H9 (cell line): ENCODE results near the gene ZNF469. TPM values are rescaled to one million over a fixed set of nuclear protein-coding genes. Genes with fewer than 3 reads are reported as not detected.

Experiments used
- DNase-seq: peaks from one replicate; pipeline ENCODE4 v3.0.0-alpha.2; 2017
- H2AFZ ChIP-seq: one replicate; pipeline ENCODE4 v1.6.1; 2013; ENCODE audit warnings: mild to moderate bottlenecking, low read length, control low read depth, moderate library complexity
- H2AK5ac ChIP-seq: 2 replicates; pipeline ENCODE4 v1.6.1; 2013; ENCODE audit warnings: low read length, control low read depth, mixed read lengths; ENCODE audit not compliant: insufficient read length
- H2BK120ac ChIP-seq: one replicate; pipeline ENCODE4 v1.6.1; 2013; ENCODE audit warnings: low read depth, mild to moderate bottlenecking, low read length, control low read depth, inconsistent platforms; ENCODE audit not compliant: poor library complexity, severe bottlenecking
- H2BK12ac ChIP-seq: 2 replicates; pipeline ENCODE4 v1.6.1; 2013; ENCODE audit warnings: low read length, control low read depth, mixed read lengths, low read depth; ENCODE audit not compliant: insufficient read length
- H2BK15ac ChIP-seq: 2 replicates; pipeline ENCODE4 v1.6.1; 2013; ENCODE audit warnings: low read depth, low read length, control low read depth
- H2BK20ac ChIP-seq: one replicate; pipeline ENCODE4 v1.6.1; 2013; ENCODE audit warnings: low read depth, mild to moderate bottlenecking, low read length, control low read depth, inconsistent platforms; ENCODE audit not compliant: poor library complexity, severe bottlenecking
- H2BK5ac ChIP-seq: 2 replicates; pipeline ENCODE4 v1.6.1; 2013; ENCODE audit warnings: low read length, control low read depth, mixed read lengths; ENCODE audit not compliant: insufficient read length
- H3K14ac ChIP-seq: 2 replicates; pipeline ENCODE4 v1.6.1; 2013; ENCODE audit warnings: low read length, control low read depth; ENCODE audit not compliant: insufficient read depth
- H3K18ac ChIP-seq: 2 replicates; pipeline ENCODE4 v1.6.1; 2013; ENCODE audit warnings: low read depth, mild to moderate bottlenecking, mixed read lengths, low read length, control low read depth; ENCODE audit not compliant: insufficient read length
- H3K23ac ChIP-seq: 2 replicates; pipeline ENCODE4 v1.6.1; 2013; ENCODE audit warnings: low read length, control low read depth, mixed read lengths, low read depth; ENCODE audit not compliant: insufficient read length
- H3K23me2 ChIP-seq: 2 replicates; pipeline ENCODE4 v1.6.1; 2013; ENCODE audit warnings: low read depth, mild to moderate bottlenecking, mixed read lengths, low read length, control low read depth; ENCODE audit not compliant: insufficient read length, poor library complexity, severe bottlenecking
- H3K27ac ChIP-seq: 2 replicates; pipeline ENCODE4 v1.5.1; 2013; ENCODE audit warnings: low read length, control low read depth, mixed read lengths, low read depth; ENCODE audit not compliant: insufficient read length
- H3K27me3 ChIP-seq: 2 replicates; pipeline ENCODE4 v1.6.1; 2013; ENCODE audit warnings: low read length, control low read depth, inconsistent platforms; ENCODE audit not compliant: insufficient read depth
- H3K4ac ChIP-seq: 2 replicates; pipeline ENCODE4 v1.6.1; 2013; ENCODE audit warnings: low read depth, mild to moderate bottlenecking, control low read depth, inconsistent platforms, low read length, moderate library complexity
- H3K4me1 ChIP-seq: 2 replicates; pipeline ENCODE4 v1.6.1; 2013; ENCODE audit warnings: low read length, control low read depth, inconsistent platforms; ENCODE audit not compliant: insufficient read depth
- H3K4me2 ChIP-seq: 2 replicates; pipeline ENCODE4 v1.6.1; 2013; ENCODE audit warnings: low read length, control low read depth, mixed read lengths; ENCODE audit not compliant: insufficient read length, insufficient read depth
- H3K56ac ChIP-seq: 2 replicates; pipeline ENCODE4 v1.6.1; 2013; ENCODE audit warnings: low read depth, mild to moderate bottlenecking, mixed read lengths, low read length, control low read depth; ENCODE audit not compliant: insufficient read length
- H3K79me1 ChIP-seq: 2 replicates; pipeline ENCODE4 v1.6.1; 2013; ENCODE audit warnings: low read depth, mild to moderate bottlenecking, moderate library complexity, low read length, control low read depth, inconsistent platforms; ENCODE audit not compliant: insufficient read depth, poor library complexity, severe bottlenecking
- H3K79me2 ChIP-seq: 2 replicates; pipeline ENCODE4 v1.6.1; 2013; ENCODE audit warnings: low read length, control low read depth, inconsistent platforms; ENCODE audit not compliant: insufficient read depth
- H3K9ac ChIP-seq: 2 replicates; pipeline ENCODE4 v1.6.1; 2013; ENCODE audit warnings: low read length, control low read depth, mixed read lengths; ENCODE audit not compliant: insufficient read length; ENCODE audit errors: extremely low read depth
- H3K9me3 ChIP-seq: one replicate; pipeline ENCODE4 v1.6.1; 2013; ENCODE audit warnings: low read depth, low read length, inconsistent platforms; ENCODE audit not compliant: control insufficient read depth
- H3T11ph ChIP-seq: one replicate; pipeline ENCODE4 v1.6.1; 2013; ENCODE audit warnings: mild to moderate bottlenecking, low read length, control low read depth, inconsistent platforms
- H4K20me1 ChIP-seq: one replicate; pipeline ENCODE4 v1.6.1; 2013; ENCODE audit not compliant: control insufficient read depth, insufficient read length, insufficient read depth
- H4K5ac ChIP-seq: 2 replicates; pipeline ENCODE4 v1.6.1; 2013; ENCODE audit warnings: low read depth, mild to moderate bottlenecking, mixed read lengths, low read length, control low read depth; ENCODE audit not compliant: insufficient read length
- H4K8ac ChIP-seq: replicated peaks from 2 replicates; pipeline ENCODE4 v1.6.1; 2013; ENCODE audit warnings: low read length, control low read depth, mixed read lengths, low read depth; ENCODE audit not compliant: insufficient read length
- H4K91ac ChIP-seq: 2 replicates; pipeline ENCODE4 v1.6.1; 2013; ENCODE audit warnings: low read depth, mild to moderate bottlenecking, moderate library complexity, mixed read lengths, low read length, control low read depth; ENCODE audit not compliant: insufficient read length
- H3K27ac Mint-ChIP-seq, 3 experiments: 2 replicates in 2 of 3; 3 replicates in 1 of 3; pipeline ENCODE4 v1.8.0; 2020 to 2021; ENCODE audit warnings: mixed read lengths in 3 of 3, mild to moderate bottlenecking in 1 of 3, moderate library complexity in 1 of 3
- H3K27me3 Mint-ChIP-seq: 2 replicates; pipeline ENCODE4 v1.8.0; 2021; ENCODE audit warnings: low read depth, mild to moderate bottlenecking, moderate library complexity, mixed read lengths
- H3K36me3 Mint-ChIP-seq, 3 experiments: 2 replicates in 2 of 3; 3 replicates in 1 of 3; pipeline ENCODE4 v1.8.0; 2020 to 2021; ENCODE audit warnings: low read depth in 3 of 3, mixed read lengths in 3 of 3; ENCODE audit not compliant: insufficient read depth in 1 of 3
- H3K4me1 Mint-ChIP-seq, 2 experiments: 2 replicates each; pipeline ENCODE4 v1.8.0; 2020; ENCODE audit warnings: mixed read lengths in 2 of 2
- H3K4me3 Mint-ChIP-seq, 2 experiments: 2 replicates in 1 of 2; 3 replicates in 1 of 2; pipeline ENCODE4 v1.8.0; 2020 to 2021; ENCODE audit warnings: mild to moderate bottlenecking in 2 of 2, mixed read lengths in 2 of 2, moderate library complexity in 1 of 2
- H3K9me3 Mint-ChIP-seq, 2 experiments: 2 replicates in 1 of 2; 3 replicates in 1 of 2; pipeline ENCODE4 v1.8.0; 2020; ENCODE audit warnings: mild to moderate bottlenecking in 2 of 2, mixed read lengths in 2 of 2, moderate library complexity in 1 of 2
- CTCF ChIP-seq: fragments of 200-600 bp; sonication (generic); conservative IDR thresholded peaks from 3 replicates; pipeline ENCODE4 v1.8.0; 2021; ENCODE audit warnings: antibody characterized with exemption, mild to moderate bottlenecking
- WGBS: extraction: QIAGEN DNeasy Blood & Tissue Kit; methylation state at CpG from one replicate; pipeline ENCODE4 v1.1.7; 2013; ENCODE audit warnings: missing lambda C conversion rate, low lambda C conversion rate, mixed read lengths; ENCODE audit not compliant: insufficient read length; ENCODE audit errors: extremely low coverage; 5-methylcytosine and 5-hydroxymethylcytosine counted together
- total RNA-seq: library from RNA; stranded (reverse); gene quantifications from 2 replicates; pipeline ENCODE4 v1.2.1, GENCODE V29; 2021

ZNF469 gene
- total RNA-seq, 1 experiment from 2014 or later, result 4.4 TPM

DNA sequence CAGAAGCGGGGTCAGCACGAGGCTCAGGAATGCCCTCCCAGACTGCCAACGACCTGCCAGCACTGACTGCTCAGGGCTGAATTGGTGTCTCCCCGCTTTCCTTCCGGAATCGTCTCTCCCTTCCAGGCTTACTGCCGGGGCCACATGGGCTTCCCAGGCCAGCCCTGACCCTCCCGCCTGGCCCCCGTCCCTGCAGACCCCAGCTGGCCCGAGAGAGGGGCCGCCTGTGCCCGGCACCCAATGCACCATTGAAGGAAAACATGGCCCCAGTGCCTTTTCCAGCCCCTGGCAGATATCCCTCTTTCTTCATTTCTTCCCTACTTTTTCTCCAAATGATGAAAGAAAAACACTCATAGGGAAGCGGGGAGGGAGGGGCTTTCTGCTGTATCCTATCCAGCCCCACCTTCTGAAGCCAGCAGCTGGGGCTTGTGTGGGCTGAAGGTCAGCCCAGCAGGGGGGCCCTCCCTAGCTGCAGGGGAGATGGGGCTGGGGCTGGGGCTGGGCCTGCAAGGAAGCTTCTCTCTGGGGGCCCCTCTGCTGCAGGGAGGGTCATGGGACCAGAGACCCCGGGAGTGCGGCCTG is 25.9 kb downstream of the ZNF469 start:
- Histone ChIP-seq H3K14ac (no peak overlapping the region), H3K79me1 (no peaks in the 10 kb centered on the region), H3K4me1 (no peaks in the 10 kb centered on the region), H3K9ac (no peak overlapping the region), H3K9me3 (no peaks in the 10 kb centered on the region), H3K79me2 (no peaks in the 10 kb centered on the region), H2AFZ (no peak overlapping the region), H3K27me3 (no peaks in the 10 kb centered on the region), H4K20me1 (no peaks in the 10 kb centered on the region), H2BK15ac (no peak overlapping the region), H3K56ac (no peak overlapping the region), H4K5ac (no peak overlapping the region), H2BK120ac (no peak overlapping the region), H2AK5ac (no peak overlapping the region), H2BK5ac (no peak overlapping the region), H3K23me2 (no peaks in the 10 kb centered on the region), H3K18ac (no peak overlapping the region), H3K4me2 (no peak overlapping the region), H4K91ac (no peak overlapping the region), H3K23ac (no peak overlapping the region), H2BK12ac (no peak overlapping the region), H3K27ac (no peak overlapping the region), H4K8ac (no peak overlapping the region), H3T11ph (no peak overlapping the region), H3K4ac (no peak overlapping the region), H2BK20ac (no peak overlapping the region)
- no CpG with 5 or more reads among the region's 15 CpGs for WGBS
- Mint-ChIP-seq H3K9me3 (no peaks in the 10 kb centered on the region), H3K27me3 (no peaks in the 10 kb centered on the region), H3K27ac (no peak overlapping the region; a peak in 1 of 7 replicates), H3K4me1 (peaks cover 0 to 7% of the 10 kb centered on the region in 2 experiments; a peak in 2 of 4 replicates), H3K4me3 (no peak overlapping the region), H3K36me3 (no peaks in the 10 kb centered on the region; a peak in 1 of 7 replicates)
- DNase-seq, result no peak
- no peak for TF ChIP-seq CTCF
